Gastrocnemius medialis (tissue), 4 donors: ENCODE data around the gene ASIC2. TPM values are rescaled to one million over a fixed set of nuclear protein-coding genes. Genes with fewer than 3 reads are reported as not detected.

Experiments
- ATAC-seq, 2 donors: fragments of 150-250 bp; one replicate each; pipeline ENCODE4 v1.9.1; 2016
- DNase-seq, 2 donors: peaks; one replicate each; pipeline ENCODE4 v3.0.0-alpha.2; 2019
- H3K27ac ChIP-seq, 4 donors: fragments of 200-600 bp; sonication (generic); 1 replicate in 1 of 4; 2 replicates in 3 of 4; pipeline ENCODE4 v1.5.1; 2016 to 2018; ENCODE audit warnings: mild to moderate bottlenecking in 2 of 4, moderate library complexity in 1 of 4
- H3K27me3 ChIP-seq, 3 donors: fragments of 200-600 bp; sonication (generic) in 2 of 3; 1 replicate in 1 of 3; 2 replicates in 2 of 3; pipeline versions ENCODE4 v1.5.1 to v1.6.0; 2016 to 2019; ENCODE audit warnings: mild to moderate bottlenecking in 1 of 3, moderate library complexity in 1 of 3
- H3K36me3 ChIP-seq, 2 donors: fragments of 200-600 bp; sonication (generic) in 1 of 2; one replicate each; pipeline ENCODE4 v1.5.1; 2017 to 2018
- H3K4me1 ChIP-seq, 2 donors: fragments of 200-600 bp; sonication (generic) in 1 of 2; one replicate each; pipeline ENCODE4 v1.5.1; 2016 to 2017; ENCODE audit warnings: mild to moderate bottlenecking in 2 of 2
- H3K4me3 ChIP-seq, 4 donors: fragments of 200-600 bp; sonication (generic) in 3 of 4; 1 replicate in 1 of 4; 2 replicates in 3 of 4; pipeline ENCODE4 v1.5.1; 2016 to 2019; ENCODE audit warnings: mild to moderate bottlenecking in 2 of 4
- H3K9me3 ChIP-seq, 3 donors: fragments of 200-600 bp; sonication (generic) in 2 of 3; 1 replicate in 1 of 3; 2 replicates in 2 of 3; pipeline ENCODE4 v1.5.1; 2016 to 2019
- POLR2A ChIP-seq, 2 donors: fragments of 450-650 bp; IDR thresholded peaks; one replicate each; pipeline ENCODE4 v1.6.1; 2017; ENCODE audit warnings: antibody characterized with exemption in 2 of 2, mild to moderate bottlenecking in 2 of 2, moderate library complexity in 2 of 2
- in situ Hi-C, 4 donors: fragments of 200-750 bp; cut with MboI; loops; one replicate each; pipeline versions ENCODE4 v1.15.0 to v1.8.0; 2017; ENCODE audit warnings: low sequenced_read_pairs in 4 of 4
- intact Hi-C: fragments of 100-400 bp; cut with DNase I; formaldehyde crosslinking; loops from one replicate; pipeline ENCODE4 v1.15.1; 2023; ENCODE audit warnings: low total_unique reads
- total RNA-seq, 4 donors: library from RNA; depleted of rRNA; stranded (reverse); fragments of >200 nt; gene quantifications; one replicate each; pipeline versions ENCODE4 v1.1.0 to v1.2.3, GENCODE V29; 2016
- TF ChIP-seq, protein P1 (sequence below), 5 experiments: fragments of 450-650 bp in 3 of 5; fragments of 200-600 bp in 2 of 5; sonication (generic) in 2 of 5; IDR thresholded peaks in 4 of 5; conservative IDR thresholded peaks in 1 of 5; 1 replicate in 4 of 5; 2 replicates in 1 of 5; pipeline ENCODE4 v1.5.1; 2016 to 2019; ENCODE audit warnings: antibody characterized with exemption in 5 of 5, mild to moderate bottlenecking in 3 of 5, moderate library complexity in 3 of 5

Gene ASIC2
- total RNA-seq, 4 donors from 2014 or later, result not detected

DNA sequence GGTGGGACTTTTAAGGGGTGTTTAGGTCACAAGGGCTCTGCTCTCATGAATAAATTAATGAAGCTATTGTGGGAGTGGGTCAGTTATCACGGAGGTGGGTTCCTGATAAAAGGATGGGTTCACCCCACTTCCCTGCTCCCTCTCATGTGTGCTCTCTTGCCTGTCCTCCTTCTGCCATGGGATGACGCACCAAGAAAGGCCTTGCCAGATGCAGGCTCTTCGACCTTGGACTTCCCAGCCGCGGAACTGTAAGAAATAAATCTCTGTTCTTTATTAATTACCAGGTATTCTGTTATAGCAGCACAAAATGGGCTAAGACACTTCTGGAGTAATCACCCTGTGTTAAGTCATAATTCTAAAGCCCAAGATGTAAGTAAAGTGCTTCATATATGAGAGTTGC, 141.5 kb downstream of the ASIC2 start:
- Histone ChIP-seq H3K9me3 (no peaks in the 10 kb centered on the region), H3K4me1 (no peaks in the 10 kb centered on the region), H3K4me3 (no peak overlapping the region), H3K27me3 (no peaks in the 10 kb centered on the region), H3K36me3 (no peaks in the 10 kb centered on the region), H3K27ac (no peak overlapping the region)
- ATAC-seq (no peak), DNase-seq (no peak)
- intact Hi-C loops (no loop called here), in situ Hi-C loops (no loop called here)
- TF ChIP-seq POLR2A (IDR thresholded peaks at IDR 0.05), result no peak
- TF ChIP-seq, protein P1, sequence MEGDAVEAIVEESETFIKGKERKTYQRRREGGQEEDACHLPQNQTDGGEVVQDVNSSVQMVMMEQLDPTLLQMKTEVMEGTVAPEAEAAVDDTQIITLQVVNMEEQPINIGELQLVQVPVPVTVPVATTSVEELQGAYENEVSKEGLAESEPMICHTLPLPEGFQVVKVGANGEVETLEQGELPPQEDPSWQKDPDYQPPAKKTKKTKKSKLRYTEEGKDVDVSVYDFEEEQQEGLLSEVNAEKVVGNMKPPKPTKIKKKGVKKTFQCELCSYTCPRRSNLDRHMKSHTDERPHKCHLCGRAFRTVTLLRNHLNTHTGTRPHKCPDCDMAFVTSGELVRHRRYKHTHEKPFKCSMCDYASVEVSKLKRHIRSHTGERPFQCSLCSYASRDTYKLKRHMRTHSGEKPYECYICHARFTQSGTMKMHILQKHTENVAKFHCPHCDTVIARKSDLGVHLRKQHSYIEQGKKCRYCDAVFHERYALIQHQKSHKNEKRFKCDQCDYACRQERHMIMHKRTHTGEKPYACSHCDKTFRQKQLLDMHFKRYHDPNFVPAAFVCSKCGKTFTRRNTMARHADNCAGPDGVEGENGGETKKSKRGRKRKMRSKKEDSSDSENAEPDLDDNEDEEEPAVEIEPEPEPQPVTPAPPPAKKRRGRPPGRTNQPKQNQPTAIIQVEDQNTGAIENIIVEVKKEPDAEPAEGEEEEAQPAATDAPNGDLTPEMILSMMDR (IDR thresholded peaks at IDR 0.05 in 4 of 5, conservative IDR thresholded peaks at IDR 0.05 in 1 of 5), result no peak

DNA sequence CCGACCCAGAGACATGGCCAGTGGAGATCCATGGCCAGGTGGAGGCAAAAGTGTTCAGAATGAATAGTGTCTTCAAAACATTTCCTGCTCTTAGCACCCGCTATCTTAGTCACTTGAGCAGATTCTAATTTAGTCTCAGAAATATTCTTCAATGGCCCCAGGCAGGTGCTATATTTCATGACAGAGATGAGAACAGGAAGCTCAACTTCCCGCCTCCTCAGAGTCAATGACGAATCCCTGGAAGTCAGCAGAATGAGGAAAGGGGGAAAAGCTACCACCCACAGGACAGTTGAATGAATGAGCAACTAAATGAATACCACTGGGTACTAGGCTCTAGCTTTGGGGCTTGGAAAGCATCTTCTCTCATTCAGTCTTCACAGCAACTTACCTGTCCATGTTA, 147.2 kb downstream of the ASIC2 start:
- peaks cover 0 to 9% of the 10 kb centered on the region in 2 donors for H3K4me1 ChIP-seq
- in situ Hi-C loops, result no loop called here
- DNase-seq, result no peak

DNA sequence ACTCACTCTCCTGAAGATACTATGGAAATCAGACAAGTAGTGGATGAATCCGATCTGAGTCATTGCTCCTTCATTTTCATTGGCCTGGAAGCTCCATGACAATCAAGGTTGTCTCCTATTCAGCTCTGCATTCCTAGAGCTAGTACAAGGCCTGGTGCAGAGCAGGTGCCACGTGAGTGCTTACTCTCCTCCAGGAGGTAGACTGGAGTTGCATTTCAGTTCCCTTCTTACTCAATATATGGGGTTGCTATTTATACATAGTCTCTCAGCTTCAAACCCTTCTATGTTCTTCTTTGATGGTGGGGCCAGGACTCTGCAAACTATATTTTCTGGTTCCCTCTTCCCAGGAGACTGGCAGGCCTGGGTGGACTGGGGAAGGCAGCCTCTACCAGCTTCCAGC, 148.3 kb downstream of the ASIC2 start:
- H3K36me3 ChIP-seq, result no peaks in the 10 kb centered on the region
- ATAC-seq, result peak; percentile 50 to 53
- no peaks in the 10 kb centered on the region for H3K27me3 ChIP-seq
- H3K27ac ChIP-seq, result no peak overlapping the region
- intact Hi-C loops, result no loop called here
- in situ Hi-C loops, result no loop called here
- H3K4me1 ChIP-seq, result peaks cover 0 to 9% of the 10 kb centered on the region in 2 donors
- no peak for TF ChIP-seq POLR2A (IDR thresholded peaks at IDR 0.05)
- TF ChIP-seq, protein P1 (IDR thresholded peaks at IDR 0.05 in 4 of 5, conservative IDR thresholded peaks at IDR 0.05 in 1 of 5), result no peak
- no peaks in the 10 kb centered on the region for H3K9me3 ChIP-seq
- DNase-seq, result no peak
- H3K4me3 ChIP-seq, result no peak overlapping the region

More for the DNA sequence above, 147.2 kb downstream of the ASIC2 start:
- Histone ChIP-seq H3K9me3 (no peaks in the 10 kb centered on the region), H3K27me3 (no peaks in the 10 kb centered on the region), H3K27ac (no peak overlapping the region), H3K4me3 (no peak overlapping the region), H3K36me3 (no peaks in the 10 kb centered on the region)
- intact Hi-C loops, result no loop called here
- TF ChIP-seq, protein P1 (IDR thresholded peaks at IDR 0.05 in 4 of 5, conservative IDR thresholded peaks at IDR 0.05 in 1 of 5), result no peak
- TF ChIP-seq POLR2A (IDR thresholded peaks at IDR 0.05), result no peak
- ATAC-seq, result no peak

DNA sequence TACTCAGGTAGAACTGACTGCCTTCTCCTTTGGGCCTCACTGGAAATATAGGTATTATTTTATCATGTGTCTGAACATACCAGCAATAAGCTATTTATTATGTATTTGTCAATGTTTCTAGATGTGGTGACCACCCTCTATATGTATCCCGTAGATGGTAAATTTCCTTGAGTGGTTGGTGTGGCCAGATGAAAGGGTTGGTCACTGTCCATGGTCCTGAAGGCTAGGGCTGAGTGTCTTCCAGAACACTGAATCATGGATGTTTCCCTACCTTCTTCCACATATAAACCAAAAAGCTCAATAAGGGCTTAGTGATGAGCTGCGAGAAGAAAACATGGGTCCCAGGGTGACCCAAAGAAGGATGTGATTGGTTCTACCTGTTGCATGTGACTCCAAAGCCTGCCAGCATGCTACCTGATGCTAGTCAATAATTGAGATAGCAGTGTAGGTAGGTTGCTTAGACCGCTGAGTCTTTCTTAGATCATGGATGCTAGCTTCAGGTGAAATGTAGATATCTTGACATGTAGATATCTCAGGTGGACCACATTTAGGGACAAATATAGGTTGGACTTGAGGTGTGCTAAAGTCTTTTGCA, 150.3 kb downstream of the ASIC2 start:
- Histone ChIP-seq H3K36me3 (no peaks in the 10 kb centered on the region), H3K4me1 (peaks cover 0 to 9% of the 10 kb centered on the region in 2 donors), H3K9me3 (no peaks in the 10 kb centered on the region), H3K27me3 (no peaks in the 10 kb centered on the region), H3K27ac (no peak overlapping the region), H3K4me3 (no peak overlapping the region)
- ATAC-seq (no peak), DNase-seq (no peak)
- intact Hi-C loops (no loop called here), in situ Hi-C loops (no loop called here)
- TF ChIP-seq POLR2A (IDR thresholded peaks at IDR 0.05), result no peak
- TF ChIP-seq, protein P1 (IDR thresholded peaks at IDR 0.05 in 4 of 5, conservative IDR thresholded peaks at IDR 0.05 in 1 of 5), result no peak
